T-helper 2 cell treated with Interferon-gamma antibody and Interleukin-4, amounts not matched to agents 5 μg/mL and 100 μg/mL, for 36 hours (primary cell): ENCODE data around the gene MIB2.

Source experiments
- DNase-seq: peaks from one replicate; pipeline ENCODE4 v3.0.0; 2021; ENCODE audit warnings: low spot score
- H3K27ac Mint-ChIP-seq: one replicate; pipeline ENCODE4 v1.8.0; 2021; ENCODE audit warnings: mild to moderate bottlenecking, mixed read lengths
- H3K27me3 Mint-ChIP-seq: one replicate; pipeline ENCODE4 v1.8.0; 2021; ENCODE audit warnings: low read depth, mixed read lengths
- H3K36me3 Mint-ChIP-seq: one replicate; pipeline ENCODE4 v1.8.0; 2021; ENCODE audit warnings: low read depth, mixed read lengths
- H3K4me1 Mint-ChIP-seq: one replicate; pipeline ENCODE4 v1.8.0; 2021; ENCODE audit warnings: low read depth, mixed read lengths
- H3K4me3 Mint-ChIP-seq: one replicate; pipeline ENCODE4 v1.8.0; 2022; ENCODE audit warnings: mild to moderate bottlenecking, moderate library complexity, mixed read lengths
- H3K9me3 Mint-ChIP-seq: one replicate; pipeline ENCODE4 v1.8.0; 2021; ENCODE audit warnings: mixed read lengths

MIB2 gene

DNA sequence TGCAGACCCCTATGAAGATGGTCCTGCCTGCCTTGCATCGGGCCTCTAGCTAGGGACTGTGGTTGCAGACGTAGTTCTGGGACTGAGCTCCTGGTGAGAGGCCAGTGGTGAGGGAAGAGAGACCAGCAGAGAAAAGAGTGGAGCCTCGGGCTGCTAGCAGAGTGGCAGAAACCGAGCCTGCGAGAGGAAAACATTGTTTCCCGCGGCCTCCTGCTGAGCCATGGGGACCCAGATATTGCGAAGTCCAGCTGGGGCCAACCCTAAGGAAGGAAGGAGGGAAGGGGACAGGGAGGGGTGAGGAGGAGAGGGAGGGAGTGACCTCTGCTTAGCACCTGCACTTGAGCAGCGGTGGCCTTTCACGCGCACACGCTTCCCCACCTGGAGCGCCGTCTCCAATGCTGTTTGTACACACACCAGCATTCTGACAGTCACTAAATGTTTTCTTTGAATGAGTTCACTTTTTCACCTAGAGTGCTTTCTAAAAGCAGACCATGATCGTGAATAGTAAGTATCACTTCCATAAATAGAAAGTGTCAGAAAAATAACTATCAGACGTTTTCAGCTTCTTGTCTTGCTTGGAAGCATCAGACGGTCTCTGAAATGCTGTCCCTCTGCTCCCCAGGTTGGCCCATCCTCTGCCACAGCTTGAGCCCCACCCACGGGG lies 12.9 kb upstream of the MIB2 start:
- Mint-ChIP-seq H3K4me3 (no peak overlapping the region), H3K9me3 (no peaks in the 10 kb centered on the region), H3K36me3 (no peaks in the 10 kb centered on the region), H3K27me3 (peaks cover 5% of the 10 kb centered on the region), H3K27ac (no peak overlapping the region), H3K4me1 (peaks cover 9% of the 10 kb centered on the region)
- no peak for DNase-seq

DNA sequence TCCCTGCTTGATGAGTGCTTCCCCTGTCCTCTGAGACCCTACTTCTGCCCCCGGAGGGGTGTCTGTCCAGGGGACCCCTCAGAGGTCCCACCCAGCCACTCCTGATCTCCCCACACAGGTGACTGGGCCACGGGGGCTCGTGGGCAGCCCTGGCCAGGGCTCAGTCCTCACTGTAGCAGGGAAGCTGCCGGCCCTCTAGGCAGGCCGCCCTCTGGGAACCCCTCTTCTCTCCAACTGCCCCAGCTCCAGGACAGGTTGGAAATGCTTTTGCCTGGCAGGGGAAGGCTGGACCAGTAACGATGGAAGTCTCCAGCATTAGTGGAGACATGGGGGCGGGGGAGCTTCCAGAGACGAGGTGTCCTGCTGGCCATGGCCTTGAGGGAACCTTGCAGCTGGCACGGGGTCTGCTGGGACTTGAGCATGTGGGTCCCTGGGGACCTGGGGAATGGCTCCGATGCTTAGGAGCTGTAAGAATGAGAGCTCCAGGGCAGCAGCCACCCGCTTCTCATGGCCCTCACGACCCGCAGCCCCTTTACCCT lies 12.3 kb upstream of the MIB2 start:
- no peak overlapping the region for H3K4me3 Mint-ChIP-seq
- peaks cover 5% of the 10 kb centered on the region for H3K27me3 Mint-ChIP-seq
- H3K36me3 Mint-ChIP-seq, result no peaks in the 10 kb centered on the region
- no peak for DNase-seq
- H3K27ac Mint-ChIP-seq, result peak overlapping the region; percentile 31
- H3K4me1 Mint-ChIP-seq, result peaks cover 12% of the 10 kb centered on the region
- no peaks in the 10 kb centered on the region for H3K9me3 Mint-ChIP-seq

GRCh38 chr1:1603671-1604373 lies 11.5 kb upstream of the MIB2 start:
- H3K36me3 Mint-ChIP-seq, result no peaks in the 10 kb centered on the region
- no peak overlapping the region for H3K27ac Mint-ChIP-seq
- DNase-seq, result no peak
- H3K27me3 Mint-ChIP-seq, result peaks cover 2% of the 10 kb centered on the region
- H3K9me3 Mint-ChIP-seq, result no peaks in the 10 kb centered on the region
- H3K4me1 Mint-ChIP-seq, result peaks cover 11% of the 10 kb centered on the region
- H3K4me3 Mint-ChIP-seq, result no peak overlapping the region

DNA sequence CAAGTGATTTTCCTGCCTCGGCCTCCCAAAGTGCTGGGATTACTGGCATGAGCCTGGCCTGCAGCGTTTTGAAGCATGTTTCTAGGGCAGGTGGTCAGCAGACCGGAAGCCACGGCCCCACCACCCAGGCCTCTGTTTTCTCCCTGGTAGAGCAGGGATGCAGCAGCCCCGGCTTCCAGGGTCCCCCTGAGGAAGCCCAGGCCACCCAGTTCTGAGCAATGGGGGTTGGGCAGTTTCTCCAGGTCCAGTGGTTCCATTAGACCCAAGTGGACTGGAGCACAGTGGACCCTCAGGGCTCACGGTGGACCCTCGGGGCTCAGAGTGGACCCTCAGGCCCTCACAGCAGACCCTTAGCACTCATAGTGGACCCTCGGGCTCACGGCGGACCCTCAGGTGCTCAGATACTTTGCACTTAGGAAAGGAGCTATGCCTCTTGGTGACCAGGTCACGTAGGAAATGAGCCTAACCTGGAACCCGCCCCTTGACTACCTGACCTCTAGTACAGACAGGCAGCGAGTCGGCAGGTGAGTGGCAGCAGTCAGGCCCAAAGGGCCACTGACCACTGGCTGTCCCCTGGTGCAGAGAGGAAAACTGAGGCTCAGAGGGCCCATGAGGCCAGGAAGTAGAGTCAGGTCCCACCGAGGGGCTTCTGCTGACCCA lies 10.8 kb upstream of the MIB2 start:
- no peaks in the 10 kb centered on the region for H3K9me3 Mint-ChIP-seq
- no peaks in the 10 kb centered on the region for H3K36me3 Mint-ChIP-seq
- no peak overlapping the region for H3K4me3 Mint-ChIP-seq
- DNase-seq, result no peak
- H3K4me1 Mint-ChIP-seq, result peaks cover 9% of the 10 kb centered on the region
- peak overlapping the region; percentile 65 for H3K27ac Mint-ChIP-seq
- H3K27me3 Mint-ChIP-seq, result no peaks in the 10 kb centered on the region

DNA sequence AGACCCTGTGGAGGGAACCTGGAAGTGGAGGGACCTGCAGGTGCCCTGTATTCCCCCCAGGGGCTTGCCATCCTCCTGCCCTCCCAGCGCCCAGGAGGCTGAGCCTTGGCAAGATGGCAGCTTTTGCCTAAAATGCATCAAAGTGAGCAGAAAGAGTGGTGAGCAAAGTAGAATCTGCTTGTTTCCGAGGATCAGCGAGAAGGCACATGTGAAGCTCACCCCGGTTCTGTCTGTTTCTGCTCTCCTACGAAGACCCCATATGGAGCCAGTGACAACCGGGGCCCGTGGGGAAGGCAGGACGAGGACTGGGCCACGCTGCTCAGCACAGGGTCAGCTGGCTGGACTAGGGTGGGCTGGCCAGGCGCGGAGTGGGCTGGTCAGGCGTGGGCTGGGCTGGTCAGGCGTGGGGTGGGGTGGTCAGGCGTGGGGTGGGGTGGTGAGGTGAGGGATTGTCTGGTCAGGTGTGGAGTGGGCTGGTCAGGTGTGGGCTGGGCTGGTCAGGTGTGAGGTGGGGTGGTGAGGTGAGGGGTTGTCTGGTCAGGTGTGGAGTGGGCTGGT lies 10.2 kb upstream of the MIB2 start:
- Mint-ChIP-seq H3K36me3 (no peaks in the 10 kb centered on the region), H3K4me3 (no peak overlapping the region), H3K27ac (peak overlapping the region; percentile 65), H3K4me1 (peaks cover 9% of the 10 kb centered on the region), H3K27me3 (no peaks in the 10 kb centered on the region), H3K9me3 (no peaks in the 10 kb centered on the region)
- no peak for DNase-seq

GRCh38 chr1:1605724-1606123 lies 9.6 kb upstream of the MIB2 start:
- peaks cover 9% of the 10 kb centered on the region for H3K4me1 Mint-ChIP-seq
- no peaks in the 10 kb centered on the region for H3K27me3 Mint-ChIP-seq
- DNase-seq, result no peak
- H3K27ac Mint-ChIP-seq, result no peak overlapping the region
- H3K36me3 Mint-ChIP-seq, result no peaks in the 10 kb centered on the region
- H3K4me3 Mint-ChIP-seq, result no peak overlapping the region
- no peaks in the 10 kb centered on the region for H3K9me3 Mint-ChIP-seq

DNA sequence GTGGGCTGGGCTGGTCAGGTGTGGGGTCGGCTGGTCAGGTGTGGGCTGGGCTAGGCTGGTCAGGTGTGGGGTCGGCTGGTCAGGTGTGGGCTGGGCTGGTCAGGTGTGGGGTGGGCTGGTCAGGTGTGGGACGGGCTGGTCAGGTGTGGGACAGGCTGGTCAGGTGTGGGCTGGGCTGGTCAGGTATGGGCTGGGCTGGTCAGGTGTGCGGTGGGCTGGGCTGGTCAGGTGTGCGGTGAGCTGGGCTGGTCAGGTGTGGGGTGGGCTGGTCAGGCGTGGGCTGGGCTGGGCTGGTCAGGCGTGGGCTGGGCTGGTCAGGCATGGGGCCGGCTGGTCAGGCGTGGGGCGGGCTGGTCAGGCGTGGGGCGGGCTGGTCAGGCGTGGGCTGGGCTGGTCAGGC lies 9.1 kb upstream of the MIB2 start:
- no peaks in the 10 kb centered on the region for H3K9me3 Mint-ChIP-seq
- no peak overlapping the region for H3K4me3 Mint-ChIP-seq
- no peaks in the 10 kb centered on the region for H3K27me3 Mint-ChIP-seq
- no peak for DNase-seq
- H3K4me1 Mint-ChIP-seq, result peaks cover 9% of the 10 kb centered on the region
- H3K36me3 Mint-ChIP-seq, result no peaks in the 10 kb centered on the region
- no peak overlapping the region for H3K27ac Mint-ChIP-seq

GRCh38 chr1:1609822-1610485 lies 5.3 kb upstream of the MIB2 start:
- Mint-ChIP-seq H3K4me3 (no peak overlapping the region), H3K4me1 (peaks cover 27% of the 10 kb centered on the region), H3K36me3 (peaks cover 2% of the 10 kb centered on the region), H3K27me3 (no peaks in the 10 kb centered on the region), H3K9me3 (no peaks in the 10 kb centered on the region), H3K27ac (no peak overlapping the region)
- DNase-seq, result no peak

DNA sequence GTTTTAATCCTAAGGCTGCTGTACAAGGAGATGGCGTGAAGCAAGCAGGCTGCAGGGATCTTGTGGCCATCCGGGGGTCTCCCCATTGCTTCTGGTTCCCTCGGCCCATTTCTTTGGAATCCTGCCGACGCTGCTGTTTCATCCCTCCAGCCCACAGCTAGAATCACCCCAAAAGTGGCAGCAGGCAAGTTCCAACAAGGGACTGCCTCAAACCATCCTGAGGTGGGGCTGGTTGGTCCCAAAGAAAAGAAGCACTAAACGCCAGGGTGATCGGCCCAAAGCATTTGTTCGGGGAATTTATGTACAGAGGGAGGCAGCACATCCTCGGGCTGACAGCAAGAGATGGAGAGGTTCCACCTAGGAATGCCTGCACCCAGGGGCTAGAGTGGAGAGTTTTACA lies 4.5 kb upstream of the MIB2 start:
- Mint-ChIP-seq H3K36me3 (peaks cover 2% of the 10 kb centered on the region), H3K9me3 (no peaks in the 10 kb centered on the region), H3K27ac (peak overlapping the region; percentile 21), H3K4me3 (no peak overlapping the region), H3K27me3 (no peaks in the 10 kb centered on the region), H3K4me1 (peaks cover 27% of the 10 kb centered on the region)
- DNase-seq, result no peak

DNA sequence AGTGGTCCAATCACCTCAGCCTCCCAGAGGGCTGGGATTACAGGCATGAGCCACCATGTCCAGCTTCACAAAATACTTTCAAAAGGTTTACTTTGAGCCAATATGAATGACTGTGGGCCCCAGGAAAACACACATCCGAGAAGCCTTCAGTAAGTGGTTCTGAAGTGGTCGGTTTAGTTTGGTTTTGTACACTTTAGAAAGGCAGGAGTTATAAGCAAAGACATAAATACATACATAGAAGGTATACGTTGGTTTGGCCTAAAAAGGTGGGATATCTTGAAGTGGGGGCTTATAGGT lies 3.2 kb upstream of the MIB2 start:
- Mint-ChIP-seq H3K4me3 (no peak overlapping the region), H3K27me3 (no peaks in the 10 kb centered on the region), H3K9me3 (no peaks in the 10 kb centered on the region), H3K4me1 (peaks cover 27% of the 10 kb centered on the region), H3K27ac (peak overlapping the region; percentile 27), H3K36me3 (peaks cover 2% of the 10 kb centered on the region)
- DNase-seq, result no peak

DNA sequence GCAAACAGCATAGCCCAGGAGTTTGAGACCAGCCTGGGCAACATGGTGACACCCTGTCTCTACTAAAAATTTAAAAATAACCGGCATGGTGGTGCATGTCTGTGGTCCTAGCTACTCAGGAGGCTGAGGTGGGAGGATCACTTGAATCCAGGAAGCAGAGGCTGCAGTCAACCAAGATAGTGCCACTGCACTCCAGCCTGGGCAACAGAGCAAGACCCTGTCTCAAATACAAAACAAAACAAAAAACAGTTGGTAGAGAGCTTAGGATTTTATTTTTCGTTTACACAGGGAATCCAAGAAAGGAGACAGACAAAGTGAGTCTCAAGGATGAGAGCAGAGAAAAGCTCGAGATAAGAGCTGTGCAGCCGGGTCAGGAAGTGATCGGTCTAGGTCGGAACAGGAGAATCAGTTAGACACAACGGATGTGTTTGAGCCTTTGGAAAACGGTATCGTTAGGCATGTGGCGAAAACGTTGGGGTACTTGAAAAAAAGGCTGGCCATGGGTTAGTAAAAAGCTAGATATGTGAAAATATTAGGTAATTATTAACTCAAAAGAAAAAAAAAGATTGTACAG lies 1.7 kb upstream of the MIB2 start:
- peak overlapping the region; percentile 91 for H3K4me3 Mint-ChIP-seq
- peaks cover 2% of the 10 kb centered on the region for H3K36me3 Mint-ChIP-seq
- peaks cover 26% of the 10 kb centered on the region for H3K4me1 Mint-ChIP-seq
- no peaks in the 10 kb centered on the region for H3K27me3 Mint-ChIP-seq
- no peaks in the 10 kb centered on the region for H3K9me3 Mint-ChIP-seq
- DNase-seq, result no peak
- H3K27ac Mint-ChIP-seq, result peak overlapping the region; percentile 95

GRCh38 chr1:1614204-1614953 lies 921 bp upstream of the MIB2 start:
- Mint-ChIP-seq H3K4me3 (peak overlapping the region; percentile 91), H3K9me3 (no peaks in the 10 kb centered on the region), H3K36me3 (peaks cover 2% of the 10 kb centered on the region), H3K4me1 (peaks cover 26% of the 10 kb centered on the region), H3K27me3 (no peaks in the 10 kb centered on the region), H3K27ac (peak overlapping the region; percentile 95)
- DNase-seq, result peak; percentile 73

DNA sequence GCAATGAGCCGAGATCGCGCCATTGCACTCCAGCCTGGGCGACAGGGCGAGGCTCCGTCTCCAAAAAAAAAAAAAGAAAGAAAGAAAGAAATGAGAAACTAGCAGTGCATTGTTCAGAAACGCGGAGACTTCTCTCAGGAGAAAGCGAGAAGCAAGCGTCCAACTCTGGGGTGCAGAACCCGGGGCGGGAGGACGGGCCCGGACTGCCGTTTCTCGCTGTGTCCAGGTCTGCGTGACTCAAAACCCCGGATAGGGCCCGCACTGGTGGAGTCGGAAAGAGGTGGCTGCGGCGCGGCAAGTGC lies 395 bp upstream of the MIB2 start:
- Mint-ChIP-seq H3K36me3 (peaks cover 2% of the 10 kb centered on the region), H3K9me3 (no peaks in the 10 kb centered on the region), H3K27ac (peak overlapping the region; percentile 95), H3K27me3 (no peaks in the 10 kb centered on the region), H3K4me1 (peaks cover 26% of the 10 kb centered on the region), H3K4me3 (peak overlapping the region; percentile 91)
- DNase-seq, result no peak
